ENCODE data around the gene LMAN2L.

LMAN2L gene

DNA sequence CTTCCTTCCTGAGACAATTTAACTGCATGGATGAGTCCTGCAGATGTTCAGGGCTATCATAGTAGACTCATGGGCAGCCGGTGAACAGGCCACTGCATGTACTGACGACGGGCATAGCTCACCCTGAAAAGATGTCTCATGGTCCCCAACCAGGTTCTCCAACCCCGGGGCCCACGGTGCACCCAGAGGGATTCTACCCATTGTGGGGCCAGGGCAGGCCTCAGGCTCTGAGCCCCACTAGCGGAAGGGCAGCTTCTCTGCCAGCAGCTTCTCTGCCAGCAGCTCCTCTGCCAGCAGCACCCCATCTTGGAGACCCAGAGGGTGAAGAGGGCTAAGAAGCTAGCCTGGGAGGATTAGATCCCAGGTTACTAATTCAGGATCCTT is 17.6 kb upstream of the LMAN2L start:
- no peak overlapping the region for H3K9ac ChIP-seq (ENCODE audit: low read length)
- no peaks in the 10 kb centered on the region for H3K36me3 ChIP-seq (ENCODE audit: control insufficient read depth, insufficient read depth, low read length)
- peaks cover 40% of the 10 kb centered on the region for H3K4me1 ChIP-seq (ENCODE audit: control insufficient read depth, insufficient read depth, low read length)
- no peak overlapping the region for H3K4me3 ChIP-seq (ENCODE audit: low read length)
- H3K27me3 ChIP-seq (ENCODE audit: control insufficient read depth, insufficient read depth, low read length) = no peaks in the 10 kb centered on the region
- H3K9me3 ChIP-seq (ENCODE audit: control insufficient read depth, low read length) = no peaks in the 10 kb centered on the region

DNA sequence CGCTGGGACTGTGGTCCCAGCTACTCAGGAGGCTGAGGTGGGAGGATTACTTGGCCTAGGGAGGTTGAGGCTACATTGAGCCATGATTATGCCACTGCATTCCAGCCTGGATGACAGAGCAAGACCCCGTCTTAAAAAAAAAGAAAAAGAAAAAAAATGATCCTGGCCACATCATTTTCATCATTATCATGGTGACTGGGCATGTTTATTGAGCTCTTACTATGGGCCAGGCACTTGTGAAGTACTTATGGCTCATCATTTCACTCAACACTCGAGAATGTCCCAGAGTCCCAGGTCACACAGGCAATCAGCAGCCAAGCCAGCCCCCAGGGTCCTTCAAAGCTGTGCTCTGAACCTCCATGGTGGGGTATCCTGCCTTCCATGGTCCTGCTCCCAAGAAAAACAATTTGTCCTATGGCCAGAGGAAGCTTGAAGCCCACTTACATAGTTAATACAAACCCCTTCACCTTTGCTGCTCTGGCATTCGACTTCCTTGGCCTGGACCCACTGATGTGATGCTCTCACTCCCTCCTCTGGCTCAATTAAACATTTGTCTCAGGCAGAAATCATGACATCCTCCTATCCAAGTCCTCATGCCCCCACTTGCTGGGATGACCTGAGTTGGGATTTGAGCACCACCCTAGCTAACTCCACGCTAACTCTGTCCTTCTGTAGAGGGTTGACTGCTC is 17.1 kb upstream of the LMAN2L start:
- peaks cover 34% of the 10 kb centered on the region for H3K4me1 ChIP-seq (ENCODE audit: control insufficient read depth, insufficient read depth, low read length)
- H3K9ac ChIP-seq (ENCODE audit: low read length) = no peak overlapping the region
- no peaks in the 10 kb centered on the region for H3K9me3 ChIP-seq (ENCODE audit: control insufficient read depth, low read length)
- H3K4me3 ChIP-seq (ENCODE audit: low read length) = no peak overlapping the region
- no peaks in the 10 kb centered on the region for H3K27me3 ChIP-seq (ENCODE audit: control insufficient read depth, insufficient read depth, low read length)
- no peaks in the 10 kb centered on the region for H3K36me3 ChIP-seq (ENCODE audit: control insufficient read depth, insufficient read depth, low read length)

DNA sequence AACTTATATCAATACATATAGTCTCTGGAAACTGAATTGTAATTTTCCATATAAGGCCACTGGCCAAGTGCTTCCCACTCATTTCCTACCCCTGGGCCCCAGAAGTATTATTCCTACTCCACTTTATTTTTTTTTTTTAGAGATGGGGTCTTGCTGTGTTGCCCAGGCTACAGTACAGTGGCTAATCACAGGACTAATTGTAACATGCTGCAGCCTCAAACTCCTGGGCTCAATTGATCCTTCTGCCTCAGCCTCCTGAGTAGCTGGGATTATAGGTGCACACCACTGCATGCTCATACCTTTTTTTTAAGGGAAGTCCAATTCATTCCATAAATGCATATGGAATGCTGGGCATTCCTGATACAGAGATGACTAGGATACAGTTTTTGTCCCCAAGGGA is 14.5 kb upstream of the LMAN2L start:
- Histone ChIP-seq H3K36me3 (ENCODE audit: control insufficient read depth, insufficient read depth, low read length) (no peaks in the 10 kb centered on the region), H3K9me3 (ENCODE audit: control insufficient read depth, low read length) (no peaks in the 10 kb centered on the region), H3K4me1 (ENCODE audit: control insufficient read depth, insufficient read depth, low read length) (peaks cover 14% of the 10 kb centered on the region), H3K9ac (ENCODE audit: low read length) (no peak overlapping the region), H3K27me3 (ENCODE audit: control insufficient read depth, insufficient read depth, low read length) (no peaks in the 10 kb centered on the region), H3K4me3 (ENCODE audit: low read length) (no peak overlapping the region)

DNA sequence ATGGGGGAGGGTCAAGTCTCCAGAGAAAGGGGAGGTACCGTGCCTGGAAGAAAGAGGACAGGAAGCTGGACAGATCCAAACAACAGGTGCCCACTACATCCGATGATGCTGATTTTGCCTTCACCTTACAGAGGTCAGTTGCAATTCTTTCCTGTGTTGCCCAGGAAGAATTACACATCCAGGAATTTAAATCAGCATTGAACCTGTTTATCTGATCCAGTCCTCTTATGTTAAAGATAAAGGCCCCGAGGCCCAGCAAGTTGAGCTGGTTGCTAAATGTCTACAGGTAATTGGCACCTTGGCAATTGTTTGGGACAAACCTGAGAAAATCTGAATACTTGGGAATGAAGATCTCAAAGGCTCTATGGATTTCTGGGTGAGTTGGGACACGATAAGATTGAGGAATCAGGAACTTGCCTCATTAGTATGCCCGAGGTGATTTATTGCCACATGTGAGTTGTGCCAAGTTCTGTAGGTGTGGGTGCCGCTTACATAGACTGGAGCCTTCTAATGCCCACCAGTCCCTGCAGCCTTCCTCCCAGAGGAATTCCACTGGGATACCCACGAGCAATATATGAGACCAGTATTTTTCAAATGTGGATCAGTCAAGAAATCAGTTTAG is 13.9 kb upstream of the LMAN2L start:
- H3K4me3 ChIP-seq (ENCODE audit: low read length) = no peak overlapping the region
- no peak overlapping the region for H3K9ac ChIP-seq (ENCODE audit: low read length)
- H3K4me1 ChIP-seq (ENCODE audit: control insufficient read depth, insufficient read depth, low read length) = peaks cover 9% of the 10 kb centered on the region
- no peaks in the 10 kb centered on the region for H3K36me3 ChIP-seq (ENCODE audit: control insufficient read depth, insufficient read depth, low read length)
- no peaks in the 10 kb centered on the region for H3K9me3 ChIP-seq (ENCODE audit: control insufficient read depth, low read length)
- H3K27me3 ChIP-seq (ENCODE audit: control insufficient read depth, insufficient read depth, low read length) = no peaks in the 10 kb centered on the region

DNA sequence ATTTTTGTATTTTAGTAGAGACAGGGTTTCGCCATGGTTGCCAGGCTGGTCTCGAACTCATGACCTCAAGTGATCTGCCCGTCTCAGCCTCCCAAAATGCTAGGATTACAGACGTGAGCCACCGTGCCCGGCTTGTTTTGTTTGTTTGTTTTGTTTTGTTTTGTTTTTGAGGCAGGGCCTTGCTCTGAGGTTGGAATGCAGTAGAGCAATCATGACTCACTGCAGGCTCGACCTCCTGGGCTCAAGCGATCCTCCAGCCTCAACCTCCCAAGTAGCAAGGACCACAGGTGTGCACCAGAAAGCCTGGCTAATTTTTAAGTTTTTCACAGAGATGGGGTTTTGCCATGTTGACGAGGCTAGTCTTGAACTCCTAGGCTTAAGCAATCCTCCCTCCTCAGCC is 11.9 kb upstream of the LMAN2L start:
- H3K4me1 ChIP-seq (ENCODE audit: control insufficient read depth, insufficient read depth, low read length) = peaks cover 9% of the 10 kb centered on the region
- H3K4me3 ChIP-seq (ENCODE audit: low read length) = no peak overlapping the region
- no peak overlapping the region for H3K9ac ChIP-seq (ENCODE audit: low read length)
- H3K9me3 ChIP-seq (ENCODE audit: control insufficient read depth, low read length) = no peaks in the 10 kb centered on the region
- no peaks in the 10 kb centered on the region for H3K36me3 ChIP-seq (ENCODE audit: control insufficient read depth, insufficient read depth, low read length)
- no peaks in the 10 kb centered on the region for H3K27me3 ChIP-seq (ENCODE audit: control insufficient read depth, insufficient read depth, low read length)

DNA sequence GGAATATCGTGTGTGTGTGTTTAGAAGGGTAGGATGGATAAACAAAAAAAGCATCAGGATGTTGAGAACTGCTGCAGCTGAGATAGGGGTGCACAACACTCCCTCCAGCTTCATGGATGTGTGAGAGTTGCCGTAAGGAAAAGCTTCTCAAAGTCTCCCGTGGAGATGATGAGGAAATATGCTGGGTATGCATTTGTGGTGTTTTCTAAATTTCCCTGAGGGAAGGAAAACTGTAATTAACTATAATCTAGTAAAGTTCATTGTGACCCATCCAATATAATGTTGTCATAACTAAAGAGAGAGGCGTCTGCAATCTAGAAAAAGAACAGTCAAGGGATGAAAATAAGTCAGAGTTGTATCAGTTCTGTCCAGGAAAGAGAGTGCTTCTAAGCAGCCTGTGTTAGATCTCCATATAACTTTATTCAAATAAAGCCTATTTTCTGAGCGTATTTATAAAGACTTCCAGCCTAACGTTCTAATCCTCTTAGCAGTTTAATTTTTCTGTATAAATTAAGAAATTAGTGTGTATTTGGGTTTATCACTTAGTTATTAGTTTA is 7.3 kb upstream of the LMAN2L start:
- no peaks in the 10 kb centered on the region for H3K27me3 ChIP-seq (ENCODE audit: control insufficient read depth, insufficient read depth, low read length)
- H3K9me3 ChIP-seq (ENCODE audit: control insufficient read depth, low read length) = no peaks in the 10 kb centered on the region
- H3K36me3 ChIP-seq (ENCODE audit: control insufficient read depth, insufficient read depth, low read length) = no peaks in the 10 kb centered on the region
- H3K9ac ChIP-seq (ENCODE audit: low read length) = no peak overlapping the region
- H3K4me3 ChIP-seq (ENCODE audit: low read length) = no peak overlapping the region
- no peaks in the 10 kb centered on the region for H3K4me1 ChIP-seq (ENCODE audit: control insufficient read depth, insufficient read depth, low read length)

DNA sequence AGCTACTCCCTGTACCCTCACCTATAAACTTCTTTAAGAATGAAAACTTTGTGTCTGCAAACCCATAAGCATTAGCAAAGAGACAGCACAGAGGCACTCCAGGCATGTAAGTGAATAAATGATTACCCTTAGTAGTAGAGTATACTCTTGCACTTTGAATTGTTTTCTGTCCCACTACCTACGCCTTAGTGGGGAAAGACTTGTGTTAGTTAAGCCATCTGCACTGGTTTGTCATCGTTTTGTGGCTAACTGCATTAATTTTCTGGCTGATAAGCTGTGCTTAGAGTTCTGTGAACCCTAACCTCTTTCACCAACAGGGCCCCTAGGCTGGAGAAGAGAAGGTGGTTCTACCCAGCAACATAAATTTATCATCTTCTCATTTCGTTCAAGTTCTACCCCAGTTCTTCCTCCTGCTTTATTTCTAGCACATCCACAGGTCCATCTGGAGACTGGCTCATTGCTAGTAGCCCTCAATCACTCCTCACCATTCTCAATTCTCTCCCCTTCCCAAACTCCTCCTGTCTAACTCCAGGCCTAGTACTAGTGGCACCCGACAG is 710 bp downstream of the LMAN2L start:
- peak overlapping the region; percentile 75 for H3K9ac ChIP-seq (ENCODE audit: low read length)
- peak overlapping the region; percentile 61 for H3K4me3 ChIP-seq (ENCODE audit: low read length)
- peaks cover under 1% of the 10 kb centered on the region for H3K36me3 ChIP-seq (ENCODE audit: control insufficient read depth, insufficient read depth, low read length)
- no peaks in the 10 kb centered on the region for H3K27me3 ChIP-seq (ENCODE audit: control insufficient read depth, insufficient read depth, low read length)
- peaks cover 8% of the 10 kb centered on the region for H3K4me1 ChIP-seq (ENCODE audit: control insufficient read depth, insufficient read depth, low read length)
- no peaks in the 10 kb centered on the region for H3K9me3 ChIP-seq (ENCODE audit: control insufficient read depth, low read length)

DNA sequence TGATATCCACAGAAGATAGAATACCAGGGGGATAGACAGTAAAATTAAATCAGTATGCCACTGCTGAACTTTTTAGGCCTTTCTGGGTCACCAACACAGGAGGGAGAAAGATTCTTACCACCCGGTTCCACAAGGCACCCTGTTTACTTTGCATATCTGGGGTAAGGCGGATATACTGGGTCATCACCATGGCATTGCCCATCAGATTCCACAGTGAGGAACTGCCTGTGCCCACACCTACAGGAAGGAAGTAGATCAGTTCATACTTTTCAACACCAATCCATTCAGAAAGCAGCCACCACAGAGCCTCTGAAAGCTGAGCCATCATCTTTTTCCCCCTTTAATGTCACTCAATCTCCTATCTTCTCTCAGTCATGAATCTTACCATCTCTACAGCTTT is 2.0 kb downstream of the LMAN2L start:
- H3K9me3 ChIP-seq (ENCODE audit: control insufficient read depth, low read length) = no peaks in the 10 kb centered on the region
- peaks cover 8% of the 10 kb centered on the region for H3K4me1 ChIP-seq (ENCODE audit: control insufficient read depth, insufficient read depth, low read length)
- H3K27me3 ChIP-seq (ENCODE audit: control insufficient read depth, insufficient read depth, low read length) = no peaks in the 10 kb centered on the region
- H3K4me3 ChIP-seq (ENCODE audit: low read length) = no peak overlapping the region
- H3K9ac ChIP-seq (ENCODE audit: low read length) = peak overlapping the region; percentile 16
- H3K36me3 ChIP-seq (ENCODE audit: control insufficient read depth, insufficient read depth, low read length) = peaks cover 9% of the 10 kb centered on the region

DNA sequence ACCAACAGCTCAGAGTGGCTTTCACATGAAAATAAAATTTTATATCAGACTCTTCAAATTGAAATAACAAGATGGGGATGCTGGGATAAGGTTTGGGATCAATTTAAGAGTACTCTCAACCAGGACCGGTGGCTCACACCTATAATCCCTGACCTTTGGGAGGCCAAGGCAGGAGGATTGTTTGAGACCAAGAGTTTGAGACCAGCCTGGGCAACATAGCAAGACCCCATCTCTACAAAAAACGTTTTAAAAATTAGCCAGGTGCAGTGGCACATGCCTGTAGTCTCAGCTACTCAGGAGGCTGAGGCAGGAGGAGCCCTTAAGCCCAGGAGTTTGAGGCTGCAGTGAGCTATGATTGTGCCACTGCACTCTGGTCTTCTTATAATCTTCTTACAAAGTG is 2.6 kb downstream of the LMAN2L start:
- H3K4me3 ChIP-seq (ENCODE audit: low read length) = no peak overlapping the region
- H3K36me3 ChIP-seq (ENCODE audit: control insufficient read depth, insufficient read depth, low read length) = peaks cover 9% of the 10 kb centered on the region
- no peaks in the 10 kb centered on the region for H3K27me3 ChIP-seq (ENCODE audit: control insufficient read depth, insufficient read depth, low read length)
- no peaks in the 10 kb centered on the region for H3K9me3 ChIP-seq (ENCODE audit: control insufficient read depth, low read length)
- H3K4me1 ChIP-seq (ENCODE audit: control insufficient read depth, insufficient read depth, low read length) = peaks cover 8% of the 10 kb centered on the region
- no peak overlapping the region for H3K9ac ChIP-seq (ENCODE audit: low read length)

DNA sequence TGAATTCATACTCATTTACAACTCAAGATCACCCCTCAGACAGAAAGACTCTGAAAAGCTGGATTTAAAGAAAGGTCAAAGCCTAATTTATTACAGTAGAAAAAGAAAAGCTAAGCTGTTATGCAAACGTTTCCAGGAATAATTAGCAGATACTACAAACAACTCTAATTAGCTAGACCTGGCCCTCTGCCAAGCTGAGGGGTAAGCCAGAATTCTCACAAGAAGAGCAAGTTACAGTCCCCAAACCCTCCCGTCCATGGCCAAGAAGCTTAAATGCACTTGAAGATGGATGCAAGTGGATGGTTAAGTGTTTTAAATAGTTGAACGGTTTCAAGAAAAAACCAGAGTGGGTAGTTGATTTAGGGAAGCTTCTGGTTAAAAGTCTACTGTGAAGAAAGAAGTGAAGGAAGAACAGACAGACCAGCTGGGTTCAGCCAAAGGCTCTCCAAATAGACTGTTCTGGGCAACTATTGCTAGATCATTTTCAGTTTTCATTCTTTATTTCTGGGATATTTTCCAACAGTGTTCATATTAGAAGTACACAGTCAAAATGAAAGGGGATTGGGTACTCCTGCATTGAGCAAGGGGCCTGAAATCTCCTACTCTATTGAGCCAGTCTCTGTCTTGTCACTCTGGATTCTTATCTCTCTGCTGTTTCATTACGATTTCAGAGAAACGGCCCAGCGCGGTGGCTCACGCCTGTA is 4.8 kb downstream of the LMAN2L start:
- Histone ChIP-seq H3K4me3 (ENCODE audit: low read length) (no peak overlapping the region), H3K9me3 (ENCODE audit: control insufficient read depth, low read length) (no peaks in the 10 kb centered on the region), H3K4me1 (ENCODE audit: control insufficient read depth, insufficient read depth, low read length) (peaks cover 8% of the 10 kb centered on the region), H3K27me3 (ENCODE audit: control insufficient read depth, insufficient read depth, low read length) (no peaks in the 10 kb centered on the region), H3K9ac (ENCODE audit: low read length) (no peak overlapping the region), H3K36me3 (ENCODE audit: control insufficient read depth, insufficient read depth, low read length) (peaks cover 13% of the 10 kb centered on the region)

DNA sequence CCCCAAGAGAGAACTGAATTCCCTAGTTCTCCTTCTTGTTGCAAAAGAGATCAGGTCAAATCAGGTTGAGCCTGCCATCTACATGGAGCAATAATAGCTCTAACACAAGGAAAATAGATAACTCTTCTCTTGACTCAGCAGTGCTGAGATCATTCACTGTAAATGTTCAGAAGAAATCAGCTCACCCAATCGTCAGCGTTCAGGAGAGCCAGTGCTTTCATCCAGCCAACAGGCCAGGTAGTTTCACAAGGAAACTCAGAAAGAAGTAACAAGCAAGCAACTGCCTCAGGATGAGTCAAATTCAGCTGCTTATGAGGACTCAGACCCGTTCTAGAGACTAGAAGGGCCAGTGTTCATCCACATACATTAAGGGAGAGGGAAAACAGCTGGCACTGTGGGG is 5.9 kb downstream of the LMAN2L start:
- peaks cover 13% of the 10 kb centered on the region for H3K36me3 ChIP-seq (ENCODE audit: control insufficient read depth, insufficient read depth, low read length)
- H3K27me3 ChIP-seq (ENCODE audit: control insufficient read depth, insufficient read depth, low read length) = no peaks in the 10 kb centered on the region
- H3K9ac ChIP-seq (ENCODE audit: low read length) = no peak overlapping the region
- no peaks in the 10 kb centered on the region for H3K9me3 ChIP-seq (ENCODE audit: control insufficient read depth, low read length)
- peaks cover 8% of the 10 kb centered on the region for H3K4me1 ChIP-seq (ENCODE audit: control insufficient read depth, insufficient read depth, low read length)
- H3K4me3 ChIP-seq (ENCODE audit: low read length) = no peak overlapping the region

DNA sequence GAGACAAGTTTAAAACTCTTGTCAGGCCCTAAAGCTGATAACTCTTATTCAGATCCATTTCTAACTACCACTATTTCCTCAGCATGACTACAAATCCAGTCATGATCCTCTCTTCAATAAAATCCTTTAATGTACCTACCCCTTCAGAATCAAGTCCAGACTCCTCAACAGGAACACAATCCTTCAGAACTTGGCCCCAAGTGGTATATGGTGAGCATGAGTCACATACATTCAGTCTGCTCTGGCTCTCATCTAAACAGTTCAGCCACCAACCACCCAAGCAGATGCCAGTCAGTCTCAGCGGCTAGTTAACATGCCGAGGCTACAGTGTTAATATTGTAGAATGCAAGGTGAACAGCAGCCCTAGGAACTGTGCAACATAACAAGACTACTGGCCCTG is 9.7 kb downstream of the LMAN2L start:
- Histone ChIP-seq H3K4me3 (ENCODE audit: low read length) (no peak overlapping the region), H3K4me1 (ENCODE audit: control insufficient read depth, insufficient read depth, low read length) (no peaks in the 10 kb centered on the region), H3K36me3 (ENCODE audit: control insufficient read depth, insufficient read depth, low read length) (peaks cover 13% of the 10 kb centered on the region), H3K9ac (ENCODE audit: low read length) (no peak overlapping the region), H3K9me3 (ENCODE audit: control insufficient read depth, low read length) (no peaks in the 10 kb centered on the region), H3K27me3 (ENCODE audit: control insufficient read depth, insufficient read depth, low read length) (no peaks in the 10 kb centered on the region)
